GM12878 (cell line): ENCODE data around the gene TMEM178A. TPM values are rescaled to one million over a fixed set of nuclear protein-coding genes. Genes with fewer than 3 reads are reported as not detected.

Source experiments
- ATAC-seq: fragments of 200-7000 bp; cut with Tn5 transposase; 3 replicates; pipeline ENCODE4 v1.9.1; 2020; ENCODE audit warnings: mild to moderate bottlenecking, moderate library complexity
- BruUV-seq: library from RNA; stranded (reverse); fragments of 400-500 nt; replicated peaks from 2 replicates; lab custom pipeline; 2021; lab: Mats Ljungman, UMichigan
- CTCF ChIA-PET: fragments of 300-600 bp; sonication (Branson Sonifier 250); formaldehyde crosslinking; extraction: SDS; loops from one replicate; lab custom pipeline; 2021; ENCODE audit warnings: inconsistent platforms; lab: Yijun Ruan, JAX
- POLR2A ChIA-PET: fragments of 350-600 bp; formaldehyde crosslinking; extraction: SDS; loops from one replicate; lab custom pipeline; 2021; ENCODE audit warnings: inconsistent platforms; lab: Charles Lee
- RAD21 ChIA-PET: fragments of 300-600 bp; sonication (Branson Sonifier 250); formaldehyde crosslinking; loops from one replicate; lab custom pipeline; 2023; ENCODE audit warnings: antibody characterized with exemption; ENCODE audit not compliant: unreplicated experiment; lab: Charles Lee
- SMC1A ChIA-PET: fragments of 300-600 bp; sonication (Branson Sonifier 250); formaldehyde crosslinking; loops from one replicate; lab custom pipeline; 2023; ENCODE audit not compliant: unreplicated experiment, uncharacterized antibody; lab: Charles Lee
- DNase-seq: peaks from one replicate; pipeline ENCODE4 v3.0.0-alpha.2; 2011; ENCODE audit warnings: low read depth, low spot score
- FAIRE-seq: peaks from 3 replicates; lab custom pipeline; 2011; peaks lifted over from hg19 to GRCh38; lab: Jason Lieb, UNC
- H2AFZ ChIP-seq: 2 replicates; pipeline ENCODE4 v1.6.0; 2011; ENCODE audit warnings: low read depth, low read length, control low read depth; ENCODE audit not compliant: control insufficient read depth
- H3K27ac ChIP-seq: 2 replicates; pipeline ENCODE4 v1.5.1; 2011; ENCODE audit warnings: control low read depth; ENCODE audit not compliant: control insufficient read depth, insufficient read depth
- H3K27me3 ChIP-seq, 2 experiments: replicated peaks in 1 of 2; 2 replicates each; pipeline versions ENCODE4 v1.6.0 to v1.6.1; 2011; ENCODE audit warnings: low read length in 1 of 2; ENCODE audit not compliant: control insufficient read depth in 2 of 2, insufficient read depth in 2 of 2
- H3K36me3 ChIP-seq, 2 experiments: 2 replicates each; pipeline ENCODE4 v1.5.1; 2011; ENCODE audit warnings: low read length in 1 of 2; ENCODE audit not compliant: control insufficient read depth in 2 of 2, insufficient read depth in 2 of 2
- H3K4me1 ChIP-seq: 2 replicates; pipeline ENCODE4 v1.6.1; 2011; ENCODE audit warnings: mild to moderate bottlenecking, low read length, moderate library complexity, mixed read lengths; ENCODE audit not compliant: control insufficient read depth, insufficient read depth
- H3K4me2 ChIP-seq: 2 replicates; pipeline ENCODE4 v1.6.0; 2011; ENCODE audit warnings: control low read depth; ENCODE audit not compliant: control insufficient read depth, insufficient read depth
- H3K4me3 ChIP-seq: fragments of 200-600 bp; sonication (generic); 2 replicates; pipeline ENCODE4 v1.5.1; 2016
- H3K79me2 ChIP-seq: 2 replicates; pipeline ENCODE4 v1.6.0; 2011; ENCODE audit warnings: low read length; ENCODE audit not compliant: control insufficient read depth, insufficient read depth
- H3K9ac ChIP-seq: 2 replicates; pipeline ENCODE4 v1.8.0; 2011; ENCODE audit warnings: low read length, control low read depth, mixed read lengths; ENCODE audit not compliant: control insufficient read depth, insufficient read depth
- H3K9me3 ChIP-seq: replicated peaks from 3 replicates; pipeline ENCODE4 v1.5.1; 2011; ENCODE audit warnings: mild to moderate bottlenecking, low read length; ENCODE audit not compliant: control insufficient read depth, insufficient read depth
- H4K20me1 ChIP-seq: 2 replicates; pipeline ENCODE4 v1.6.0; 2011; ENCODE audit not compliant: control insufficient read depth, insufficient read depth
- BHLHE40 ChIP-seq, 2 experiments: fragments of 450-650 bp in 1 of 2; IDR thresholded peaks; 2 replicates each; pipeline ENCODE4 v1.6.1; 2011 to 2017; ENCODE audit warnings: low read depth in 2 of 2, borderline replicate concordance in 1 of 2, improper control_type of control experiment in 1 of 2, low read length in 1 of 2, mild to moderate bottlenecking in 1 of 2
- CBFB ChIP-seq: IDR thresholded peaks from 2 replicates; pipeline ENCODE4 v1.6.1; 2016; ENCODE audit warnings: antibody characterized with exemption, low read depth
- CREB1 ChIP-seq: IDR thresholded peaks from 2 replicates; pipeline ENCODE4 v1.6.1; 2012; ENCODE audit warnings: low read depth, mild to moderate bottlenecking, inconsistent platforms
- FOXM1 ChIP-seq: IDR thresholded peaks from 2 replicates; pipeline ENCODE4 v1.6.1; 2012; ENCODE audit warnings: low read depth, mild to moderate bottlenecking, inconsistent platforms, low read length, moderate library complexity
- LARP7 ChIP-seq: fragments of 450-650 bp; IDR thresholded peaks from 2 replicates; pipeline ENCODE4 v1.6.1; 2017; ENCODE audit warnings: mild to moderate bottlenecking
- NFXL1 ChIP-seq: fragments of 450-650 bp; IDR thresholded peaks from 2 replicates; pipeline ENCODE4 v1.6.1; 2017; ENCODE audit warnings: antibody characterized with exemption, mild to moderate bottlenecking, borderline replicate concordance
- POU2F2 ChIP-seq: IDR thresholded peaks from 3 replicates; pipeline ENCODE4 v1.6.1; 2011; ENCODE audit warnings: low read depth, mild to moderate bottlenecking, low read length, borderline replicate concordance
- SUZ12 ChIP-seq: fragments of 200-600 bp; sonication (generic); IDR thresholded peaks from one replicate; pipeline ENCODE4 v1.6.1; 2018; ENCODE audit warnings: antibody characterized with exemption, mild to moderate bottlenecking; ENCODE audit not compliant: unreplicated experiment
- TCF12 ChIP-seq: IDR thresholded peaks from 2 replicates; pipeline ENCODE4 v1.6.1; 2011; ENCODE audit warnings: low read depth, mild to moderate bottlenecking, low read length
- WGBS: methylation state at CpG from one replicate; pipeline ENCODE4 v1.1.6; 2016; ENCODE audit warnings: low lambda C conversion rate; ENCODE audit not compliant: insufficient replicate concordance, insufficient coverage; ENCODE audit errors: missing lambda C conversion rate; 5-methylcytosine and 5-hydroxymethylcytosine counted together
- in situ Hi-C: fragments of 300-500 bp; cut with MboI; formaldehyde crosslinking; loops from 9 replicates; pipeline ENCODE4 v1.14.3; 2018; ENCODE audit warnings: mixed read lengths
- intact Hi-C: fragments of 100-400 bp; cut with micrococcal nuclease; formaldehyde crosslinking; loops from one replicate; pipeline ENCODE4 v1.14.2; 2022; ENCODE audit not compliant: unreplicated experiment
- polyA plus RNA-seq, 11 experiments: library from polyadenylated mRNA; depleted of rRNA in 4 of 11; unstranded in 6 of 11; stranded (reverse) in 5 of 11; fragments of >200 nt; fragmentation: Nextera tagmentation in 4 of 11; fragmentation: Illumina TruSeq in 1 of 11; extraction: Ambion mirVana in 4 of 11; extraction: Trizol in 1 of 11; gene quantifications; 1 replicate in 1 of 11; 2 replicates in 10 of 11; pipeline versions ENCODE4 v1.2.1 to v1.2.3, GENCODE V29; 2011 to 2016; ENCODE audit warnings: inconsistent platforms in 2 of 11, missing spikeins in 2 of 11, low read depth in 1 of 11
- total RNA-seq, 4 experiments: library from RNA; depleted of rRNA in 3 of 4; stranded (reverse); fragments of >200 nt in 3 of 4; fragmentation: Illumina TruSeq in 1 of 4; extraction: Trizol in 1 of 4; gene quantifications; 2 replicates each; pipeline versions ENCODE4 v1.2.1 to v1.2.3, GENCODE V29; 2013 to 2021

Gene TMEM178A
- total and polyA plus RNA-seq, 10 of the 15 experiments (the other 5 are each of a cell fraction or from before 2014, with no cell fraction given), result not detected

DNA sequence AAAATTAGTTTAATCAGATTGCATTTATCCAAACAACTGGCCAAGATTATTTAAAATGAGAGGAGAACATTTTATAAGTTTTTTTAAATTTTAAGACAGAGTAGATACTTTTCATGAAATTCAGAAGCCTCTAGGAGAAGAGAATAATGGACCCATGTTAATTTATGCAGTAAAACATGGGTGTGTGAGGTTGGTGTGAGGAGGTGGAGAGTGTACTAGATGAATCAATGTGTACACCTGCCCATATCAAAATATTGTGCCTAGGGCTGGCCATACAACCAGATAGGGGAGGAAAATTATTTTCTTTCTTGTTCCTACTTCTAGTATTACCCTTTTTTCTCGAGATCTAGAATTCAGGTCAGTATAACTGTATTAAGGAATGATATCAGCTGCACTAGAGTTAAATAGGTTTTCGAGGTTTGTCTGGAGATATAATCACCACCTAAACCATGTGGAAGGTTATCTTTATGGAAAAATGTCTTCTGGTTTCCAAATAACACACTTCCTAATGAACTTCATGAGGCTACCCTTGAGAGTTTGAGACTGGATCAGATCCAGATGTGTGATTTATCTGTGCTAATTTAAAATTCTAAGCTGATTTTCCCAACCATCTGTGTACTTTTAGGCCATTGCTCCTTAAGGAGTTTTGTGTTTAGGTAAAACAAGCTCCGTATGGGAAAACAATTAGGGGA lies 37.6 kb downstream of the TMEM178A start:
- DNase-seq (no peak), FAIRE-seq (no peak), ATAC-seq (no peak)
- Histone ChIP-seq H3K9me3 (peaks cover 3% of the 10 kb centered on the region), H3K79me2 (no peaks in the 10 kb centered on the region), H3K27ac (no peak overlapping the region), H2AFZ (no peak overlapping the region), H3K27me3 (no peaks in the 10 kb centered on the region), H4K20me1 (no peaks in the 10 kb centered on the region), H3K9ac (no peak overlapping the region), H3K4me3 (no peak overlapping the region), H3K36me3 (no peaks in the 10 kb centered on the region), H3K4me2 (no peak overlapping the region), H3K4me1 (no peaks in the 10 kb centered on the region)
- in situ Hi-C loops, result no loop called here
- ChIA-PET RAD21 (no interaction called here), SMC1A (no interaction called here), POLR2A (interaction anchor here (0.6 kb wide), 1 partner anchor 13 kb away, joined by 3 read pairs; no protein-coding TSS in a partner anchor), CTCF (interaction anchor here (0.6 kb wide), 1 partner anchor 201 kb away, joined by 4 read pairs; no protein-coding TSS in a partner anchor)
- intact Hi-C loops, result no loop called here
- no TSS peak for BruUV-seq
- WGBS, result 29% methylated on average over 3 of the region's 3 CpGs
- TF ChIP-seq CBFB (no peak), CREB1 (no peak), SUZ12 (no peak), POU2F2 (no peak), TCF12 (no peak), LARP7 (no peak), BHLHE40 (IDR thresholded peaks at IDR 0.05; ENCODE audit: borderline replicate concordance in 1 of 2, low read depth in 2 of 2, low read length in 1 of 2) (no peak), NFXL1 (no peak), FOXM1 (no peak)
